Measurements from ENCODE around the gene EFNA2.
"Not testable (repeated sequence)": the region's sequence is repeated elsewhere in the genome, so short reads cannot be mapped to it uniquely, and the experiment has no call there.

DNA sequence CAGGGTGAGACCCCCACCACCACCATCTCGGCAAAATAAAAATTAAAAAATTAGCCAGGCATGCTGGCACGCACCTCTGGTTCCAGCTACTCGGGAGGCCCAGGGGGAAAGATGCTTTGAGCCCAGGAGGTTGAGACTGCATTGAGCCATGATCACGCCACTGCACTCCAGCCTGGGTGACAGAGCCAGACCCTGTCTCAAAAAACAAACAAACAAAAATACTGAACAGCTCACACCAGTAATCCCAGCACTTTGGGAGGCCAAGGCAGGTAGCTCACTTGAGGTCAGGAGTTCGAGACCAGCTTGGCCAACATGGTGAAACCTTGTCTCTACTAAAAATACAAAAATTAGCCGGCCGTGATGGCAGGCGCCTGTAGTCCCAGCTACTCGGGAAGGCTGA is 19.7 kb downstream of the EFNA2 start:
- TF ChIP-seq CTCF (IDR thresholded peaks at IDR 0.05; ENCODE audit: low read depth, low read length, poor library complexity, severe bottlenecking); EZH2phosphoT487 (IDR thresholded peaks at IDR 0.05; ENCODE audit: borderline replicate concordance, low read length): not testable (repeated sequence)

Measured in DOHH2 (cell line).